ENCODE measurements around the gene CCBE1.

GRCh38 chr18:59554796-59555335, 142.4 kb downstream of the CCBE1 start:
- TF ChIP-seq TAF1 (IDR thresholded peaks at IDR 0.05; ENCODE audit: borderline replicate concordance, insufficient read depth, low read length) = no peak
- TF ChIP-seq POLR2AphosphoS5 (IDR thresholded peaks at IDR 0.05; ENCODE audit: low read depth, low read length) = no peak
- TF ChIP-seq REST (IDR thresholded peaks at IDR 0.05; ENCODE audit: insufficient read depth in 1 of 2, low read depth in 2 of 2, low read length in 2 of 2) = no peak

Data from PFSK-1 (cell line).